AG09309 (cell line): ENCODE measurements around the gene ZC3H10.

Experiments
- DNase-seq: peaks from one replicate; pipeline ENCODE4 v3.0.0-alpha.2; 2010; ENCODE audit warnings: low read depth
- H3K4me3 ChIP-seq: 2 replicates; pipeline ENCODE4 v1.5.1; 2011; ENCODE audit warnings: mild to moderate bottlenecking, low read depth, low read length, moderate library complexity; ENCODE audit not compliant: control insufficient read depth
- CTCF ChIP-seq: IDR thresholded peaks from 2 replicates; pipeline ENCODE4 v1.5.1; 2011; ENCODE audit warnings: mild to moderate bottlenecking, low read depth, low read length, inconsistent platforms; ENCODE audit not compliant: insufficient read depth, control insufficient read depth; ENCODE audit errors: missing control alignments

The ZC3H10 gene

GRCh38 chr12:56103066-56103711 is 14.9 kb upstream of the ZC3H10 start:
- TF ChIP-seq CTCF = no peak
- no peak for DNase-seq
- peak overlapping the region; percentile 95; the same call in 1 of the 2 replicates for H3K4me3 ChIP-seq

GRCh38 chr12:56103823-56104108 is 14.3 kb upstream of the ZC3H10 start:
- H3K4me3 ChIP-seq = peak overlapping the region; percentile 95
- no peak for TF ChIP-seq CTCF
- DNase-seq = no peak

- TF ChIP-seq CTCF = no peak
- DNase-seq = peak; percentile 90
- H3K4me3 ChIP-seq = peak within 1 kb of the TSS; percentile 95
These were observed 13.8 kb upstream of the ZC3H10 start, which contains the start of gene PA2G4 for GRCh38 chr12:56104109-56104814. PA2G4 (plus strand) TSS chr12:56104559; CDS start chr12:56104738, 179 bp downstream.

GRCh38 chr12:56104815-56105608 is 13.1 kb upstream of the ZC3H10 start:
- TF ChIP-seq CTCF = no peak
- H3K4me3 ChIP-seq = peak overlapping the region; percentile 95
- DNase-seq = no peak

- peak overlapping the region; percentile 95 for H3K4me3 ChIP-seq
- no peak for DNase-seq
- no peak for TF ChIP-seq CTCF
These were observed 12.5 kb upstream of the ZC3H10 start for GRCh38 chr12:56105609-56105902.

- H3K4me3 ChIP-seq = no peak overlapping the region
- DNase-seq = no peak
- TF ChIP-seq CTCF = no peak
These were observed 10.8 kb upstream of the ZC3H10 start for GRCh38 chr12:56107242-56107641.
